NCI-H526 (cell line): Measurements from ENCODE around the gene SPCS3.
"Not testable (repeated sequence)": the region's sequence is repeated elsewhere in the genome, so short reads cannot be mapped to it uniquely, and the experiment has no call there.

ENCODE experiments used
- DNase-seq, 2 experiments: peaks; one replicate each; lab custom pipeline; 2025; lab: John Stamatoyannopoulos, UW

SPCS3 gene

GRCh38 chr4:176319704-176320339 is at the start of gene SPCS3:
Gene SPCS3, plus strand, starts transcription at chr4:176319966. Its CDS starts 111 bp downstream, at chr4:176320077.
- DNase-seq: peak; percentile 77 to 94

- no peak for DNase-seq
Observed at GRCh38 chr4:176270669-176271068, 49.1 kb upstream of the SPCS3 start.

- no peak for DNase-seq
Observed at GRCh38 chr4:176271749-176272148, 48.0 kb upstream of the SPCS3 start.

- DNase-seq: no peak
Observed at GRCh38 chr4:176272799-176273198, 47.0 kb upstream of the SPCS3 start.

GRCh38 chr4:176273736-176274135 is 46.0 kb upstream of the SPCS3 start:
- no peak for DNase-seq

- DNase-seq: no peak
Observed at GRCh38 chr4:176274441-176274840, 45.3 kb upstream of the SPCS3 start.

GRCh38 chr4:176276710-176277109 is 43.1 kb upstream of the SPCS3 start:
- DNase-seq: no peak

- peak; percentile 4 to 52 for DNase-seq
Observed at GRCh38 chr4:176277162-176277904, 42.4 kb upstream of the SPCS3 start.

GRCh38 chr4:176279560-176279959 is 40.2 kb upstream of the SPCS3 start:
- DNase-seq: not testable (repeated sequence)

GRCh38 chr4:176286728-176287127 is 33.0 kb upstream of the SPCS3 start:
- no peak for DNase-seq

- DNase-seq: no peak
Observed at GRCh38 chr4:176287546-176287945, 32.2 kb upstream of the SPCS3 start.

- DNase-seq: no peak
Observed at GRCh38 chr4:176288020-176288419, 31.7 kb upstream of the SPCS3 start.

GRCh38 chr4:176289561-176289960 is 30.2 kb upstream of the SPCS3 start:
- no peak for DNase-seq

GRCh38 chr4:176290520-176290919 is 29.2 kb upstream of the SPCS3 start:
- DNase-seq: no peak

- DNase-seq: no peak
Observed at GRCh38 chr4:176291748-176292147, 28.0 kb upstream of the SPCS3 start.

- no peak for DNase-seq
Observed at GRCh38 chr4:176292920-176293319, 26.8 kb upstream of the SPCS3 start.

- DNase-seq: no peak
Observed at GRCh38 chr4:176293660-176294059, 26.1 kb upstream of the SPCS3 start.

- peak in 1 of 2 experiments; percentile 1 for DNase-seq
Observed at GRCh38 chr4:176295907-176296306, 23.9 kb upstream of the SPCS3 start.

- no peak for DNase-seq
Observed at GRCh38 chr4:176298664-176299063, 21.1 kb upstream of the SPCS3 start.

GRCh38 chr4:176300036-176300435 is 19.7 kb upstream of the SPCS3 start:
- no peak for DNase-seq

- no peak for DNase-seq
Observed at GRCh38 chr4:176300565-176300964, 19.2 kb upstream of the SPCS3 start.

GRCh38 chr4:176302283-176303275 is 17.2 kb upstream of the SPCS3 start:
- no peak for DNase-seq
